SU-DHL-6 (cell line): ENCODE data around the gene FHOD1.

Experiments used
- H2AFZ ChIP-seq: fragments of 200-600 bp; sonication (generic); 2 replicates; pipeline ENCODE4 v1.6.1; 2014; ENCODE audit warnings: low read depth, mild to moderate bottlenecking, moderate library complexity, mixed read lengths, antibody characterized with exemption, low read length; ENCODE audit not compliant: severe bottlenecking
- H3F3A ChIP-seq: fragments of 200-600 bp; shearing (Covaris generic); 2 replicates; pipeline ENCODE4 v1.6.0; 2016; ENCODE audit warnings: antibody characterized with exemption, mild to moderate bottlenecking; ENCODE audit not compliant: insufficient read depth
- H3K27ac ChIP-seq: fragments of 200-600 bp; sonication (generic); 2 replicates; pipeline ENCODE4 v1.5.1; 2016; ENCODE audit warnings: low read depth, mild to moderate bottlenecking, low read length, moderate library complexity, mixed read lengths
- H3K27me3 ChIP-seq: fragments of 200-600 bp; sonication (generic), shearing (Covaris generic); 2 replicates; pipeline ENCODE4 v1.6.0; 2014; ENCODE audit warnings: mild to moderate bottlenecking, low read length
- H3K36me3 ChIP-seq: fragments of 200-600 bp; sonication (generic); 2 replicates; pipeline ENCODE4 v1.6.1; 2014; ENCODE audit warnings: mild to moderate bottlenecking, low read length, mixed read lengths
- H3K4me2 ChIP-seq: fragments of 300-600, 200-600 bp; shearing (Covaris generic), sonication (generic); 2 replicates; pipeline ENCODE4 v1.6.0; 2014; ENCODE audit warnings: low read length, low read depth, mild to moderate bottlenecking; ENCODE audit not compliant: poor library complexity, severe bottlenecking
- H3K4me3 ChIP-seq: fragments of 200-600 bp; sonication (generic); 2 replicates; pipeline ENCODE4 v1.5.1; 2014; ENCODE audit warnings: antibody characterized with exemption, low read length, mild to moderate bottlenecking, mixed read lengths; ENCODE audit not compliant: insufficient read depth, poor library complexity, severe bottlenecking
- H3K79me2 ChIP-seq: fragments of 200-600 bp; sonication (generic); 2 replicates; pipeline ENCODE4 v1.6.1; 2014; ENCODE audit warnings: mild to moderate bottlenecking, low read length, moderate library complexity; ENCODE audit not compliant: insufficient read depth
- H3K9ac ChIP-seq: fragments of 200-600 bp; sonication (generic); 2 replicates; pipeline ENCODE4 v1.7.0; 2014; ENCODE audit warnings: mild to moderate bottlenecking, low read length
- H3K9me2 ChIP-seq: fragments of 200-600 bp; sonication (generic); replicated peaks from 2 replicates; pipeline ENCODE4 v1.6.1; 2014; ENCODE audit warnings: low read length; ENCODE audit not compliant: insufficient read depth
- H3K9me3 ChIP-seq: fragments of 200-600 bp; sonication (generic); 2 replicates; pipeline ENCODE4 v1.6.1; 2014; ENCODE audit warnings: low read length, mixed read lengths; ENCODE audit not compliant: insufficient read depth
- H4K20me1 ChIP-seq: fragments of 200-600 bp; sonication (generic); 2 replicates; pipeline ENCODE4 v1.6.1; 2014; ENCODE audit warnings: low read depth, mild to moderate bottlenecking, antibody characterized with exemption, low read length, moderate library complexity, mixed read lengths
- EZH2phosphoT487 ChIP-seq: fragments of 200-600 bp; sonication (generic), shearing (Covaris generic); conservative IDR thresholded peaks from 2 replicates; pipeline ENCODE4 v1.6.1; 2018; ENCODE audit warnings: mild to moderate bottlenecking, antibody characterized with exemption, low read length, moderate library complexity, mixed read lengths
- TF ChIP-seq, protein P1 (sequence below): fragments of 200-600 bp; sonication (generic); IDR thresholded peaks from one replicate; pipeline ENCODE4 v1.5.1; 2017; ENCODE audit warnings: antibody characterized with exemption, mild to moderate bottlenecking, low read length, moderate library complexity; ENCODE audit not compliant: insufficient read depth, poor library complexity, severe bottlenecking

The FHOD1 gene

DNA sequence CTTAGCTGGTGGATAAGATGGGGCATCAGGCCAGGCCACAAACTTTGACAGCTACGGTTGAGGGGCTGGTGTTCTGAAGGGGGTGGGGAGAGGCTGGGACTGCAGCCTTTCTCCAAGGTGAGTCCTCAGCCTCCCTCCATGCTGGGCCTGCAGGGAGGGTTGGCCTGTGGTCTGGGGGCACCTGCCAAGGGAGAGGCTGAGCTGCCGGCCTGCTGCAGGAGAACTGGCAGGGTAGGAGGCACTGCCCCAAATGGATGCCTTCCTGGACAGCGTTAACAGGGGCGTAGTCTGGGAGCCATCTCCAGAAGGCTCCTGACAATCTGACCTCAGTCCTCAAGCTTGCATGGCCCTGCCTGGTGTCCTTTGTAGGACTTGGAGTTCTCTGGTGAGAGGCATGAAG is 43.2 kb downstream of the FHOD1 start:
- no peak overlapping the region for H2AFZ ChIP-seq
- H3F3A ChIP-seq, result no peaks in the 10 kb centered on the region
- H3K4me2 ChIP-seq, result no peak overlapping the region
- no peaks in the 10 kb centered on the region for H3K27me3 ChIP-seq
- no peaks in the 10 kb centered on the region for H3K36me3 ChIP-seq
- H3K79me2 ChIP-seq, result no peaks in the 10 kb centered on the region
- H3K9ac ChIP-seq, result no peak overlapping the region
- no peaks in the 10 kb centered on the region for H3K9me2 ChIP-seq
- H3K4me3 ChIP-seq, result no peak overlapping the region
- no peaks in the 10 kb centered on the region for H4K20me1 ChIP-seq
- no peaks in the 10 kb centered on the region for H3K9me3 ChIP-seq
- TF ChIP-seq, protein P1, sequence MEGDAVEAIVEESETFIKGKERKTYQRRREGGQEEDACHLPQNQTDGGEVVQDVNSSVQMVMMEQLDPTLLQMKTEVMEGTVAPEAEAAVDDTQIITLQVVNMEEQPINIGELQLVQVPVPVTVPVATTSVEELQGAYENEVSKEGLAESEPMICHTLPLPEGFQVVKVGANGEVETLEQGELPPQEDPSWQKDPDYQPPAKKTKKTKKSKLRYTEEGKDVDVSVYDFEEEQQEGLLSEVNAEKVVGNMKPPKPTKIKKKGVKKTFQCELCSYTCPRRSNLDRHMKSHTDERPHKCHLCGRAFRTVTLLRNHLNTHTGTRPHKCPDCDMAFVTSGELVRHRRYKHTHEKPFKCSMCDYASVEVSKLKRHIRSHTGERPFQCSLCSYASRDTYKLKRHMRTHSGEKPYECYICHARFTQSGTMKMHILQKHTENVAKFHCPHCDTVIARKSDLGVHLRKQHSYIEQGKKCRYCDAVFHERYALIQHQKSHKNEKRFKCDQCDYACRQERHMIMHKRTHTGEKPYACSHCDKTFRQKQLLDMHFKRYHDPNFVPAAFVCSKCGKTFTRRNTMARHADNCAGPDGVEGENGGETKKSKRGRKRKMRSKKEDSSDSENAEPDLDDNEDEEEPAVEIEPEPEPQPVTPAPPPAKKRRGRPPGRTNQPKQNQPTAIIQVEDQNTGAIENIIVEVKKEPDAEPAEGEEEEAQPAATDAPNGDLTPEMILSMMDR, result no peak
- no peak for TF ChIP-seq EZH2phosphoT487
- no peak overlapping the region for H3K27ac ChIP-seq

DNA sequence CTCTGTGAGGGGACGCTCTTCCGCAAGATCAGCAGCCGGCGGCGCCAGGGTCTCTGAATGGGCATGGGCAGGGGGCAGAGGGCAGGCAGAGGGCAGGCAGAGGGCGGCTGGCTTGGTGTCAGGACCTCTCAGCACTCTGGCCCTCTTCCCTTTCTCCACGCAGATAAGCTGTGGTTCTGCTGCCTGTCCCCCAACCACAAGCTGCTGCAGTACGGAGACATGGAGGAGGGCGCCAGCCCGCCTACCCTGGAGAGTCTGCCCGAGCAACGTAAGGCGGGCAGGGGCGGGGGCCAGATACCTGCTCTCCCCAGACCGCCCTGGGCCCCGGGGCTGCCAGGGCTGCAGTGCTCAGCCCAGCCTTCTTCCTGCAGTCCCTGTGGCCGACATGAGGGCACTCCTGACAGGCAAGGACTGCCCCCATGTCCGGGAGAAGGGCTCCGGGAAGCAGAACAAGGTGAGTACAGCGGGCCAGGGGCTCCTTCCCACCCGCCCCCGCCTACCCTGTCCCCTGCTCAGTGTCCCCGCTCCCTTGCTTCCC is 44.3 kb downstream of the FHOD1 start:
- no peak for TF ChIP-seq EZH2phosphoT487
- TF ChIP-seq, protein P1, result no peak
- H2AFZ ChIP-seq, result no peak overlapping the region
- H3K4me3 ChIP-seq, result no peak overlapping the region
- H3K27me3 ChIP-seq, result no peaks in the 10 kb centered on the region
- H3K36me3 ChIP-seq, result no peaks in the 10 kb centered on the region
- no peak overlapping the region for H3K4me2 ChIP-seq
- H3K27ac ChIP-seq, result no peak overlapping the region
- no peaks in the 10 kb centered on the region for H3K9me2 ChIP-seq
- H3K9ac ChIP-seq, result no peak overlapping the region
- H3K9me3 ChIP-seq, result no peaks in the 10 kb centered on the region
- no peaks in the 10 kb centered on the region for H3F3A ChIP-seq
- H3K79me2 ChIP-seq, result no peaks in the 10 kb centered on the region
- no peaks in the 10 kb centered on the region for H4K20me1 ChIP-seq

DNA sequence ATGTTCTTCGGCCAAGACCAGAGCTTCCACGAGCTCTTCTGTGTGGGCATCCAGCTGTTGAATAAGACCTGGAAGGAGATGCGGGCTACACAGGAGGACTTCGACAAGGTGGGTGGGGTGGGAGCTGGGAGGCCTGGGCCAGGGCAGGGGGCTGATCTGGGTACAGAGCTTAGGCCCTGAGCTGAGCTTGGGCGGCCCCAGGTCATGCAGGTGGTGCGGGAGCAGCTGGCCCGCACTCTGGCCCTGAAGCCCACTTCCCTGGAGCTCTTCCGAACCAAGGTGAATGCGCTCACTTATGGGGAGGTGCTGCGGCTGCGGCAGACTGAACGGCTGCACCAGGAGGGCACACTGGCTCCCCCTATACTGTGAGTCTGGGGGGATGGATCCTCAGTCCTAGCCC is 44.9 kb downstream of the FHOD1 start:
- Histone ChIP-seq H2AFZ (no peak overlapping the region), H3K9me2 (no peaks in the 10 kb centered on the region), H3F3A (no peaks in the 10 kb centered on the region), H4K20me1 (no peaks in the 10 kb centered on the region), H3K4me3 (no peak overlapping the region), H3K4me2 (no peak overlapping the region), H3K9me3 (no peaks in the 10 kb centered on the region), H3K27me3 (no peaks in the 10 kb centered on the region), H3K36me3 (no peaks in the 10 kb centered on the region), H3K79me2 (no peaks in the 10 kb centered on the region), H3K27ac (no peak overlapping the region), H3K9ac (no peak overlapping the region)
- TF ChIP-seq EZH2phosphoT487, result no peak
- TF ChIP-seq, protein P1, result no peak
